Glomerular endothelial cell (primary cell): ENCODE results near the gene TMED1. TPM values are rescaled to one million over a fixed set of nuclear protein-coding genes. Genes with fewer than 3 reads are reported as not detected.

ENCODE experiments used
- DNase-seq: peaks from one replicate; pipeline ENCODE4 v3.0.0-alpha.2; 2011; ENCODE audit warnings: low read depth, low spot score; ENCODE audit errors: extremely low read depth
- total RNA-seq: library from RNA; depleted of rRNA; stranded (reverse); fragments of >200 nt; gene quantifications from 2 replicates; pipeline ENCODE4 v1.2.3, GENCODE V29; 2015

The TMED1 gene
- total RNA-seq, 1 donor from 2014 or later: 50.7 TPM

DNA sequence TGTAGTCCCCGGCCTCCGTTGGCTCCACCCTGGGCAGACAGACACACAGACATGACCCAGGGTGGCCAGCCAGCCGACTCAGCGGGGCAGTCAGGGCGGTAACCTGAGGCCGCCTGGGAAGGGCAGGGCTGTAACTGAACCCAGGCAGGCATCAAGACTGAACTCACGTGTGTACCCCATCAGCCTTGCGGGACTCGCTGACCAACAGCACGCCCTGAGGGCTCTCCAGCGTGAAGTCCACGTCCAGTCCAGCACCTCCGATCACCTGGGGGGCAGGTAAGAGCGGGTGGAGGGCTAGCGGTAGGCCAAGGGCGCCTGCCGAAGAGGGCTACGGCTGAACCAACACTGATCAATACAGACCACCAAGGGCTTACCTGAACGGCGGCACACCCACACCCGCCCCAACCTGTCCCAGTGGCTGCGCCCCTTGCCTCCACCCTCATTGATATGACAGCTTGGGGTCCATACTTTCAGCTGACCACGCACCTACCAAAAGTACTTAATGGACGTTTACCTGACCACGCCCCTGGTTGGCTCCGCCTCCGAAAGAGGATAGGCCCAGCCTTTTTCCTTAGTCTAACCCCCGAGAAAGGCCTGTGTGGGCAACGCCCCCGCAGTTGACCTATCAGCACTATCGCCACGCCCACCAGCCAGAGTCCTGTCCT lies 791 bp downstream of the TMED1 start:
- peak; percentile 90 for DNase-seq

- DNase-seq: no peak
Observed at GRCh38 chr19:10832939-10833296, 3.1 kb downstream of the TMED1 start.

- no peak for DNase-seq
Observed at GRCh38 chr19:10831987-10832938, 3.7 kb downstream of the TMED1 start.

DNA sequence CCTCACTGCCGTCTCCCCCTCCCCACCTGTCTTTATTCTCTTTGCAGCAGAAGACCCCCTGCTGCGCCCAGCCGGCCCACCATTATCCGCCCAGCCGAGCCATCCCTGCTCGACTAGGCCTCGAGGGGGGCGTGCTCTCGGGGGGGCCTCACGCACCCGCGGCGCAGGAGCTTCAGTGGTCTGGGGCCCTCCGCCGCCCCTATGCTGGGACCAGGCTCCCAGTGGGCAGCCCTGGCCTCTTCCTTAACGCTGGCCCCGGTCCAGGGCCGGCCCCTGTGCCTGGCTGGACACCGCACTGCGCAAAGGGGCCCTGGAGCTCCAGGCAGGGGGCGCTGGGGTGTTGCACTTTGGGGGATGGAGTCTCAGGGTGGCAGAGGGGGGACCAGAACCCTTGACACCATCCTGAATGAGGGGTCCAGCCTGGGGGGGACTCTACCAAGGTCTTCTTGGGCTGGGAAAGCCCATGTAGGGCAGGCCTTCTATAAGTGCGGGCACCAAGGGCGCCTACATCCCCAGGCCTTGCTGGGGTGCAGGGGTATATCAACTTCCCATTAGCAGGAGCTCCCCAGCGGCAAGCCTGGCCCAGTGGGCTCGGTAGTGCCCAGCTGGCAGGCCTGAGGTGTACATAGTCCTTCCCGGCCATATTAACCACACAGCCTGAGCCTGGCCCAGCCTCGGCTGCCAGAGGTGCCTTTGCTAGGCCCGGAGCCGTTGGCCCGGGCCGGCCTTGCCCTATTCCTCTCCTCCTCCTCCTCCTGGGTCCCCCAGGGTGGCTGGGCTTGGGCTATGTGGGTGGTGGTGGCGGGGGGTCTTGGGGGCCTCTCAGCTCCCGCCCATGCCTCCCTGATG lies 4.9 kb downstream of the TMED1 start:
- DNase-seq: no peak

GRCh38 chr19:10830370-10830769 lies 5.6 kb downstream of the TMED1 start:
- DNase-seq: no peak

DNA sequence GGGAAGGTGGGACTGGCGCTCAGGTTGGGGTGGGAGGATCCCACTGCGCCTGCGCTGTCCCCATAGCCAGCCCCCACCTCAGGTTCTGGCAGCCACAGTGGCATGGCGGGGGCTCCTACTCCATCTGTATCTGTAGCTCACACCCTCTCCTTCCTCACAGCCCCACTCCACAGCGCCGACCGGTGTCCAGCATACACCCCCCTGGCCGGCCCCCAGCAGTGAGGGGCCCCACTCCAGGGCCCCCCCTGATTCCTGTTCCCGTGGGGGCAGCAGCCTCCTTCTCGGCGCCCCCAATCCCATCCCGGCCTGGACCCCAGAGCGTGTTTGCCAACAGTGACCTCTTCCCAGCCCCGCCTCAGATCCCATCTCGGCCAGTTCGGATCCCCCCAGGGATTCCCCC lies 6.0 kb downstream of the TMED1 start:
- no peak for DNase-seq

- DNase-seq: no peak
Observed at GRCh38 chr19:10828981-10829821, 6.8 kb downstream of the TMED1 start.

DNA sequence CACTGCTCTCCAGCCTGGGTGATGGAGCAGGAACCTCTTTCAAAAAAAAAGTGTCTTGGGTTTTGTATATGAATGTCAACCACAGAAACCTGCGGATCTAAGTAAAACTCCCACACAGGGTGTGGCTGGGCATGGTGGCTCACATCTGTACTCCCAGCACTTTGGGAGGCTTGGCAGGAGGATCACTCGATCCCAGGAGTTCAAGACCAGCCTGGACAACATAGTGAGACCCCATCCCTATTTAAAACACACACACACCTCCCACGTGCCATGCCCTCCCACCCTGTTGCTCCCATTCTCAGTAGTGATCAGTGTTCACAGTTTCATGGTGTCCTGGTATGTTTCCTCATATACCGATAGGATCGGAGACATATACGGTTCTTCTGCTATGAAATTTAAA lies 9.2 kb downstream of the TMED1 start:
- DNase-seq: no peak

DNA sequence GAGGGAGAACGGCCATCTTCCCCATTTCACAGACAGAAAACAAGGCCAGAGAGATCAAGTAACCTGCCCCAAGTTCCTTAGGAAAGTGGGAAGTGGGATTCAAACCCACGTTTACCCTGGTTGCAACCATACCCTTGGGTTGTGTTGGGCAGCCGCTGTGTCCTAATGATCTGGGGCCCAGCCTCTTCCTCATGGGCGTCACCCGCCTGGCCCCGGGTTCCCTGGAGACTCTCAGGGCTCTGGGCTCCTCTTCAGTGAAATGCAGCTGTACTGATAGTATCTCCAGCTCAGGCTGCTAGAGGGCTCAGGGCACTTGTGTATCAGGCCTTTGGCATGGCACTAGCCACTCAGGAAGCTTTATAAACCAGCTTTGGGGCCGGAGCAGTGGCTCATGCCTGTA lies 9.8 kb downstream of the TMED1 start:
- no peak for DNase-seq

GRCh38 chr19:10823690-10824089 lies 12.3 kb downstream of the TMED1 start:
- no peak for DNase-seq

GRCh38 chr19:10820173-10820572 lies 15.8 kb downstream of the TMED1 start:
- DNase-seq: no peak

DNA sequence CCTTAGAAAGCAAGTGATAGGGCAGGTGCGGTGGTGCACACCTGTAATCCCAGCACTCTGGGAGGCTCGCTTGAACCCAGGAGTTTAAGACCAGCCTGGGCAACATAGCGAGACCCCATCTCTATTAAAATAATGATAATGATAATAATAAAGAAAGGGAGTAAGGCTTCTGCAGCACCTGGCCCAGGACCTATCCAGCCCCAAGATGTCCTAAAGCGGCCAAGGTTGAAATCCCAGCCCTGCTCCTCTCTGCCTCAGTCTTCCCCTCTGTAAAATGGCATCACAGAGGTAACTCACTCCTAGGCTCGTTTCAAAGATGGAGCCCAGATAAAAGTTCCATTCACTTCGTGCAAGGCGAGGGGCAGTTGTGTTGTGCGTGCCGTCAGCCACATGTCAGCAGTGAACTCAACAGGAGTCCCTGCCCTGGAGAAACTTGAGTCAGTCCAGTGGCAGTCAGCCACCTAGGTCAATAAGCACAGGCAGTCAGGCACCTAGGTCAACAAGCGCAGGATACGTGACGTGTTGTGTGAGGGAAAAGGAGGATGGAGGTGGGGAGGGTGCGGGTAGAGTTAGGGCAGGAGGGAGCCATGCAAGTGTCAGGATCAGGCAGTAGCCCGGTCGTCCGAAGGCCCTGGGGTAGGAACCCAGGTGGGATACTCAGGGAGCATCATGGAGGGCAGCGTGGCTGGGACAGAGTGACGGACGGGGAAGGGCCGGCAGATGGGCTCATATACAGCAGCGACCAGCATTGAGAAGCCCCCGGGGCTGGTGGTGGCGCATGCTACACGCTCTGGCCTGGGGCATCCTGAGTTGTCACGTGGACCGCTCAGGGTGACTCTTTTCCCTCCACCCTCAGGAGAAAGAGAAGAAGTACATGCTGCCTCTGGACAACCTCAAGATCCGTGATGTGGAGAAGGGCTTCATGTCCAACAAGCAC lies 16.6 kb downstream of the TMED1 start:
- no peak for DNase-seq

DNA sequence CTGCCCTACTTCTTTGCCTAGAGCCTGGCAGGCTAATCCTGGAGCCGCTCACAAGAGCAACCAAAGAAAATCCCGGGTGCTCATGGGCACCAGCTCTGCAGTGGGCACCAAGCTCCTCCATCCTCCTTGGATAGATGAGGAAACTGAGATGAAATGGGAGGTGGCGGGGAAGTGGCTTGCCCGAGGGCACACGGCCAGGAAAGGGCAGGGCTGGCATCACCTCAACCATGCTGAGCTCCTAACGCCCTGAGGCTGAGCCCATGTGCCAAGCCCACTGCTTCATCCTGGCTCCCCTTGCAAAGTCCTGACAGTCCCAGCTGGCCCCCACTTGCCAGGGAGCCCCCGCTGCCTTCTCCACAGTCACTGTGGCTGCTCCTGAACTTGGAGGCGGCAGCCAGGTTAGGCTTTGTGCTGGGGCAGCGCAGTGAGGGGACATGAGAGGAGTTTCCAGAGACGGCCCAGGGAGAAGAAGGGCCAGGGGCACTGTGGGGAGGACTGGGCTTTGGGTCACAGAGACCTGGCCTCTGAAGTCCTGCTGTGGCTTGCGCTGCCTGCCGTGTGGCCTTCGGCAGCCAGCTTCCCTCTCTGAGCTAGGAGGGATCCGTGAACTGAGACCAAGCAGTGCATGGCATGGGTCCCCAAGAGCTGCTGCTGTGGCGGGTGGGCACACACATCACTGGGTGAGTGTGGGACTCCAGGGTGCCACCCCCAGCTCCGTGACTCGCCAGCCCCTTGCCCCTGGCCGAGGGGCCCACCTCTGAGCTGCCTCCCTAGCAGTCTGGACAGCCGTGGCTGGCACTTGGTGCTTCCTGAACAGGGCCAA lies 17.5 kb downstream of the TMED1 start:
- DNase-seq: no peak

GRCh38 chr19:10817291-10818038 lies 18.5 kb downstream of the TMED1 start:
- no peak for DNase-seq

- no peak for DNase-seq
Observed at GRCh38 chr19:10816691-10817090, 19.3 kb downstream of the TMED1 start.

- no peak for DNase-seq
Observed at GRCh38 chr19:10815969-10816644, 19.9 kb downstream of the TMED1 start.

- no peak for DNase-seq
Observed at GRCh38 chr19:10815007-10815536, 20.9 kb downstream of the TMED1 start.
